Melanocyte of skin (primary cell): Measurements from ENCODE around the gene RAB5A. TPM values are rescaled to one million over a fixed set of nuclear protein-coding genes. Genes with fewer than 3 reads are reported as not detected.

Source experiments
- small RNA-seq, 2 donors: library from RNA; depleted of rRNA; stranded (forward); fragments of <200 nt; gene quantifications; one replicate each; pipeline ENCODE3, GENCODE V24; 2012
- total RNA-seq, 2 donors: library from RNA; depleted of rRNA; stranded (reverse); fragments of >200 nt; gene quantifications; 2 replicates each; pipeline ENCODE4 v1.2.3, GENCODE V29; 2012

The RAB5A gene, protein sequence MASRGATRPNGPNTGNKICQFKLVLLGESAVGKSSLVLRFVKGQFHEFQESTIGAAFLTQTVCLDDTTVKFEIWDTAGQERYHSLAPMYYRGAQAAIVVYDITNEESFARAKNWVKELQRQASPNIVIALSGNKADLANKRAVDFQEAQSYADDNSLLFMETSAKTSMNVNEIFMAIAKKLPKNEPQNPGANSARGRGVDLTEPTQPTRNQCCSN
- total RNA-seq: 100 to 1,000 TPM in 1 of 2 donors, 10 to 100 TPM in 1; 63.7 to 130 TPM

DNA sequence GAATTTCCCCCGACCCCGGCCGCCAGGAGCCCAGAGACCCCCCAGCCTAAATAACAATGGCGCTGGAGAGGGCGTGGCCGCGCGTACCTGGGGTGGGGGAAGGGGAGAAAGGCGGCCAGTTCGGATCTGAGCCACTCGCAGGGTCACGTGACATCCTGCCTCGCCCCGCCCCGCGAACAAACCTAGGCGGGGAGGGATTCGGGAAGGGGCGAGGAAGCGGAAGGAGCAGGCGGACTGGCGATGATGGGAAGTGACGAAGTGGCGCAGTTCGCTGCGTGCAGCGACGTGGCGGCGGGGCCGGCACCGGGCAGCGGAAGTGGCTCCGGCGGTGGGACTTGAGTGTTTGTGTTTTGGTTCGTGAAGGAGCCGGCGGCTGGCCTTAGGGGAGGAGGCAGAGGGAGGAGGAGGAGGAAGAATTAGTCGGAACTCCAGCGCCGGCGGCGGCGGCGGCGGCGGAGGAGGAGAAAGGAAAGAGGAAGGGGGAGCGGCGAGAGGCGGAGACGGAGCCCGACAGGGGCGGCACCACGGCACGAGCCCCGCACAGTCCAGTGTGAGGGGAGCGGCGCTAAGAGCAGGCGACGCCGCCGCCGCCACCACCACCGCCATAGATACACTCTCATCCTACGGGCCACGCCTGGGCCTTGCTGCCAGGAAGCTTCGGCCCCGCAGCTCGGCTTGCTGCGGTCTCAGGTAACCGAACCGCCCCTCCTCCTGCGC, at the start of gene RAB5A:
Gene RAB5A (plus strand): TSS at position 266 of the 717 bp plus-strand sequence. CDS start 3,802 bp downstream, outside the sequence.

DNA sequence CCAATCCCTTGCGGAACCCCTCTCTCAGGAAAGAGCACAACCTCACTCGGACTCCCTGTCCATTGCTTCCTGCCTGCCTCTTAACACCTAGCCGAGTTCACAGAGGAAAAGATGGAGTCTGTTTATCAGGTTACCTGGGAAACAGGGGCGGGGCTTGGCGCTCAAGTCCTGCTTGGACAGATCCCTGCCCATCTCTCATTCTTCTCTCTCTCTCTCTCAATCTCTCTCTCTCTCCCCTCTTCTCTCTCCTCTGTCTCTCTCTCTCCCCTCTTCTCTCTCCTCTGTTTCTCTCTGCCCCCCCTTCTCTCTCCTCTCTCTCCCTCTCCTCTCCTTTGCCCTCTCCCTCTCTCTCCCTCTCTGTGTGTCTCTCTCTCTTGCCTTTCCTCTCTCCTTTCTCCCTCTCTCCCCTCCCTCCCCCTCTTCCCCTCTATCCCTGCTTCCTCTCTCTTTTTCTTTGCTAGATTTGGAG, 12.8 kb upstream of the RAB5A start, which contains the start of gene EFHB:
Gene EFHB (minus strand): TSS at position 120 of the 469 bp plus-strand sequence. CDS start 199 bp downstream, outside the sequence.

DNA sequence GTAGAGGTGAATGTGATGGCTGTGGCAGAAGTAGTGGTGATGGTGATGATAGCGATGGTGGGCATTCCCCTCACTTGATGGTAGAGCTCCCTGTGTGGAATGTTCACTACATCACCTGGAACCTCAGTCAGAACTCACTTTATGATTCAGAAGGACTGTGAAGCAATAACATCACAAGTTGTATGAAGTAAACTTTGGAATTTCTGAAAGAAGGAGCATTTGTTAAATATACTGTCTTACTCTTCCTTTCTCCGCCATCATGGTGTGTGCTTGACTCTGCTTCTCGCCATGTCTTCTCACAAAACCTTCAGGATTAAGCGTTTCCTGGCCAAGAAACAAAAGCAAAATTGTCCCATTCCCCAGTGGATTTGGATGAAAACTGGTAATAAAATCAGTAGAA, 65.3 kb downstream of the RAB5A start, which contains the start of gene PP2D1:
Gene PP2D1 (minus strand): TSS at position 101 of the 400 bp plus-strand sequence. CDS start 192 bp downstream, outside the sequence.

Small RNAs within 50 kb of the gene (small RNA-seq; reads per million reads assigned to genes)
- gene RNU4-85P (0 to 0.06 reads per million in 2 donors), gene RPL39P18 (0 reads per million in 2 donors)

Other genes starting within 250 kb of the RAB5A start
- under 1 TPM; under 0.01 to 0.67 TPM for gene EFHB, start 12.9 kb upstream of the RAB5A start, total RNA-seq
- not detected for gene PP2D1, start 65.2 kb downstream of the RAB5A start, total RNA-seq
- 10 to 100 TPM; 44.4 to 70.6 TPM for gene KAT2B, start 93.3 kb downstream of the RAB5A start, total RNA-seq
- gene SGO1, start 239.1 kb downstream of the RAB5A start, total RNA-seq: 10 to 100 TPM; 10.3 to 16.0 TPM